ENCODE measurements around the gene GID4. TPM values are rescaled to one million over a fixed set of nuclear protein-coding genes. Genes with fewer than 3 reads are reported as not detected.
A peak's percentile ranks its signal among the peaks of the same experiment; 100 is the strongest.

Gene GID4
- total and polyA plus RNA-seq, 10 donors: 3.0 to 11.5 (median 8.4) TPM

GRCh38 chr17:18006495-18007239, 32.5 kb upstream of the GID4 start:
- 84 to 91% (median 89%) methylated on average over 31 of the region's 31 CpGs for WGBS, 5 donors
- H3K27ac ChIP-seq: no peak overlapping the region
- TF ChIP-seq POLR2A (IDR thresholded peaks at IDR 0.05): no peak
- no peaks in the 10 kb centered on the region for H3K9me3 ChIP-seq
- no peaks in the 10 kb centered on the region for H3K4me1 ChIP-seq
- DNase-seq: no peak
- intact Hi-C loops (cut with DNase I; ENCODE audit: low total_unique reads): no loop called here
- no peaks in the 10 kb centered on the region for H3K27me3 ChIP-seq (replicated peaks in 1 of 7)
- peaks cover 0 to 72% (median 30%) of the 10 kb centered on the region in 6 donors for H3K36me3 ChIP-seq
- no peak overlapping the region for H3K4me3 ChIP-seq

- Histone ChIP-seq H3K4me1 (no peaks in the 10 kb centered on the region), H3K9me3 (no peaks in the 10 kb centered on the region), H3K27me3 (replicated peaks in 1 of 7) (no peaks in the 10 kb centered on the region), H3K4me3 (no peak overlapping the region), H3K36me3 (peaks cover 0 to 87% (median 30%) of the 10 kb centered on the region in 6 donors), H3K27ac (no peak overlapping the region)
- no peak for DNase-seq
- TF ChIP-seq POLR2AphosphoS5 (IDR thresholded peaks at IDR 0.05) (no peak), POLR2A (IDR thresholded peaks at IDR 0.05) (no peak), CTCF (IDR thresholded peaks at IDR 0.05 in 8 of 11, conservative IDR thresholded peaks at IDR 0.05 in 3 of 11) (no peak)
- WGBS, 5 donors: 61 to 98% (median 96%) methylated on average over 3 to 5 of the region's 5 CpGs
- intact Hi-C loops (cut with DNase I; ENCODE audit: low total_unique reads): no loop called here
Observed at GRCh38 chr17:18008496-18009268, 30.5 kb upstream of the GID4 start.

- intact Hi-C loops (cut with DNase I; ENCODE audit: low total_unique reads): no loop called here
- DNase-seq: no peak
- H3K4me3 ChIP-seq: no peak overlapping the region
- H3K36me3 ChIP-seq: peaks cover 0 to 92% (median 30%) of the 10 kb centered on the region in 6 donors
- H3K9me3 ChIP-seq: no peaks in the 10 kb centered on the region
- H3K27me3 ChIP-seq (replicated peaks in 1 of 7): no peaks in the 10 kb centered on the region
- H3K4me1 ChIP-seq: no peaks in the 10 kb centered on the region
- TF ChIP-seq POLR2AphosphoS5 (IDR thresholded peaks at IDR 0.05) (no peak), POLR2A (IDR thresholded peaks at IDR 0.05) (no peak), CTCF (IDR thresholded peaks at IDR 0.05 in 8 of 11, conservative IDR thresholded peaks at IDR 0.05 in 3 of 11) (no peak)
- 83 to 95% (median 93%) methylated on average over 2 to 8 of the region's 8 CpGs for WGBS, 5 donors
- H3K27ac ChIP-seq: no peak overlapping the region
Observed at GRCh38 chr17:18009609-18010420, 29.4 kb upstream of the GID4 start.

- Histone ChIP-seq H3K4me1 (no peaks in the 10 kb centered on the region), H3K27me3 (replicated peaks in 1 of 7) (no peaks in the 10 kb centered on the region), H3K9me3 (no peaks in the 10 kb centered on the region), H3K4me3 (no peak overlapping the region), H3K27ac (no peak overlapping the region), H3K36me3 (peaks cover 0 to 96% (median 39%) of the 10 kb centered on the region in 6 donors)
- WGBS, 5 donors: 94 to 100% (median 97%) methylated on average over 4 to 5 of the region's 5 CpGs; no CpG with 5 or more reads in 1 of the 5 donors
- intact Hi-C loops (cut with DNase I; ENCODE audit: low total_unique reads): no loop called here
- TF ChIP-seq CTCF (IDR thresholded peaks at IDR 0.05 in 8 of 11, conservative IDR thresholded peaks at IDR 0.05 in 3 of 11) (no peak), POLR2A (IDR thresholded peaks at IDR 0.05) (no peak), POLR2AphosphoS5 (IDR thresholded peaks at IDR 0.05) (no peak)
- DNase-seq: peak; percentile 39
Observed at GRCh38 chr17:18011286-18011685, 27.9 kb upstream of the GID4 start.
